GM10248 (cell line): ENCODE data around the gene ZFAND3.

Experiments used
- CTCF ChIA-PET: fragments of 300-600 bp; sonication (Branson Sonifier 250); formaldehyde crosslinking; extraction: SDS; loops from one replicate; lab custom pipeline; 2021; ENCODE audit warnings: antibody characterized with exemption; lab: Yijun Ruan, JAX
- POLR2A ChIA-PET: fragments of 350-650 bp; sonication (Branson Sonifier 250); formaldehyde crosslinking; extraction: SDS; loops from one replicate; lab custom pipeline; 2020; ENCODE audit warnings: antibody characterized with exemption; lab: Yijun Ruan, JAX
- DNase-seq: peaks from one replicate; pipeline ENCODE4 v3.0.0; 2012; ENCODE audit errors: extremely low spot score
- TF ChIP-seq, protein P1 (sequence below): IDR thresholded peaks from 2 replicates; pipeline ENCODE4 v1.5.1; 2012; ENCODE audit warnings: mild to moderate bottlenecking, low read depth; ENCODE audit errors: extremely low read depth, missing control alignments, control extremely low read depth

Gene ZFAND3

GRCh38 chr6:38193051-38193450 is 373.5 kb downstream of the ZFAND3 start:
- TF ChIP-seq, protein P1, sequence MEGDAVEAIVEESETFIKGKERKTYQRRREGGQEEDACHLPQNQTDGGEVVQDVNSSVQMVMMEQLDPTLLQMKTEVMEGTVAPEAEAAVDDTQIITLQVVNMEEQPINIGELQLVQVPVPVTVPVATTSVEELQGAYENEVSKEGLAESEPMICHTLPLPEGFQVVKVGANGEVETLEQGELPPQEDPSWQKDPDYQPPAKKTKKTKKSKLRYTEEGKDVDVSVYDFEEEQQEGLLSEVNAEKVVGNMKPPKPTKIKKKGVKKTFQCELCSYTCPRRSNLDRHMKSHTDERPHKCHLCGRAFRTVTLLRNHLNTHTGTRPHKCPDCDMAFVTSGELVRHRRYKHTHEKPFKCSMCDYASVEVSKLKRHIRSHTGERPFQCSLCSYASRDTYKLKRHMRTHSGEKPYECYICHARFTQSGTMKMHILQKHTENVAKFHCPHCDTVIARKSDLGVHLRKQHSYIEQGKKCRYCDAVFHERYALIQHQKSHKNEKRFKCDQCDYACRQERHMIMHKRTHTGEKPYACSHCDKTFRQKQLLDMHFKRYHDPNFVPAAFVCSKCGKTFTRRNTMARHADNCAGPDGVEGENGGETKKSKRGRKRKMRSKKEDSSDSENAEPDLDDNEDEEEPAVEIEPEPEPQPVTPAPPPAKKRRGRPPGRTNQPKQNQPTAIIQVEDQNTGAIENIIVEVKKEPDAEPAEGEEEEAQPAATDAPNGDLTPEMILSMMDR, result no peak
- DNase-seq, result no peak
- ChIA-PET CTCF (interaction anchor here (1.5 kb wide), 1 partner anchor 16 kb away, joined by 4 read pairs; no protein-coding TSS in a partner anchor), POLR2A (no interaction called here)

- ChIA-PET POLR2A (no interaction called here), CTCF (interaction anchor here (1.5 kb wide), 1 partner anchor 17 kb away, joined by 4 read pairs; no protein-coding TSS in a partner anchor)
- DNase-seq, result no peak
- TF ChIP-seq, protein P1, result no peak
Observed at GRCh38 chr6:38193481-38194281, 374.2 kb downstream of the ZFAND3 start.

DNA sequence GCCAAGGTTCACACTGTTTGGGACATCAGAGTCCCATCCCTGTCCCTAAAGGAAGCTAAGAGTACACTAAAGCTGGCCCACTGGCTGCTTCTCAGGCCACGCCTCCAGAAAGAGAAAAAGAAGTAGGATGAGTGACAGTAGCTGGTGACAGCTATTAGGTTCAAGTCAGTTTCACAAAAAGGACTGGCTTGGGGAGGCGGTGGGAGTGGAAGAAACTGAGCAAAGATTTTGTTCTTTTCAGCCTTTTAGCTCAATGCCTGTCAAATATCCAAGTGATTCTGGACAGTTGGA is 374.7 kb downstream of the ZFAND3 start:
- ChIA-PET CTCF (interaction anchor here (1.5 kb wide), 1 partner anchor 17 kb away, joined by 4 read pairs; no protein-coding TSS in a partner anchor), POLR2A (no interaction called here)
- no peak for DNase-seq
- TF ChIP-seq, protein P1, result no peak

DNA sequence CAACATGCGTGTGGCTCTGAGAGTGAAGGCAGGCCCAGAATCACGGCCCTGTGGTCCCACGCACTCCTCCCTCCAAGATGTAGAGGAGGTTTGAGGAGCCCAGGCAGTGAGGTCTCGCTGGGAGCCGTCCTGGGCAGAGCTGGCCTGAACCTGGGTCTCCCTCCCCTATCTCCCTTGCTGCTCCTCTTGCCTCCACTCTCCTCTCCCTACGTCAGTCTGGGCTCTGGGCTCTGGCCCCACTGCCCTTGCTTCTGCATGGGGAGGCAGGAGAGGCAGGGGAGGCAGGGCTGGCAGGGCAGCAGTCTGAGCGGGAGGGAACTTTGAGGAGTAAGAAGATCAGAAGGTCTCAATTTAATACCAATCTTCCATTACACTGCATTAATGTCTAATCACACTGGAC is 375.1 kb downstream of the ZFAND3 start:
- TF ChIP-seq, protein P1, result no peak
- CTCF ChIA-PET, result interaction anchor here (1.5 kb wide), 1 partner anchor 18 kb away, joined by 4 read pairs; no protein-coding TSS in a partner anchor
- POLR2A ChIA-PET, result no interaction called here
- DNase-seq, result no peak

DNA sequence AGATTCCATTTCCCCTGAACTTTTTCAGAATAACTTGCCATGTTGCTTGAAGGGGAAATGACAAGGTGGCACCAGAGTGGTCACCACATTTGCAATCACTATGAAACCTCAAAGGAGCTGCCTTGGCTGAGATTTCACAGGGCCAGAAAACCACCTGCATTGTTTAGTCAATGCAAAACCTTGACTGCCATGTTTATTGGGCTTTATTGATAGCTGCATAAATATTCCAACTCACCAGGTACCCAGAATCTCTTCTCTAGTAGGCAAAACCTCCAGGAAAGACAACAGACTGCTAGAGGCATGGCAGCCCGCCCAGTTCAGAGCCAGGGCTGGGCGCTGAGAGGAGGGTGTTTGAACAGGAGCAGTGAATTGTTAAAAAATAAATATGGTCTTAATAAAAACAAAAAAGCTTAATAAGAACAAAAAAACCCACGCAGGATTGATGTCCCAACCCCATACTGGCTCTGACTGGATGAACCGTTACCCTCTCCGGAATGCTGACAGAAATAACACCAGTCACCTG is 375.6 kb downstream of the ZFAND3 start:
- DNase-seq, result no peak
- POLR2A ChIA-PET, result no interaction called here
- CTCF ChIA-PET, result interaction anchor here (1.0 kb wide), 1 partner anchor 13 kb away, joined by 3 read pairs; no protein-coding TSS in a partner anchor
- TF ChIP-seq, protein P1, result no peak

DNA sequence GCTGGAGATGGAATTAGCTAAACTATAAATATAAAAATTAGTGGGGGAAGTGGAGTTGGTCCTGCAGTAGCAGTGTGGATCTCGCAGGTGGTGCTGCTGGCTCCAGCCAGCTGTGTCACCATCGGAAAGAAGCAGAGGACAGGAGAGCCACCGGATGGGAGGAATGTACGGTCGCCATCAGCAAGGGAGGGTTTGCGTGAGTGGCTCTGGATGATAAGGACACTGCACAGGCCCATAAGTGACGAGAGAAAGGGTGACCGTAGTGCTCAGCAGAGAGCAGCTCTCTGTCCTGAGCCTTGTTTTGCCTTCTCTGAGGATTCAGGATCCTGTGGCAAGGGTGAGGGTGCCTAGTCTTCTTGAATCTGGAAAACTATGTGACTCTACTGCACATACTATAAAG is 378.7 kb downstream of the ZFAND3 start:
- TF ChIP-seq, protein P1, result no peak
- CTCF ChIA-PET, result no interaction called here
- DNase-seq, result no peak
- POLR2A ChIA-PET, result no interaction called here
